Immature natural killer cell (primary cell): ENCODE results near the gene ZCCHC14. TPM values are rescaled to one million over a fixed set of nuclear protein-coding genes. Genes with fewer than 3 reads are reported as not detected.
"Not testable (repeated sequence)": the region's sequence is repeated elsewhere in the genome, so short reads cannot be mapped to it uniquely, and the experiment has no call there.

ENCODE experiments used
- DNase-seq, 3 donors: peaks; one replicate each; pipeline ENCODE4 v3.0.0; 2022; ENCODE audit warnings: mixed read lengths in 1 of 3
- H3K27ac Mint-ChIP-seq, 6 donors: one replicate each; pipeline ENCODE4 v1.8.0; 2020; ENCODE audit warnings: mixed read lengths in 6 of 6, mild to moderate bottlenecking in 5 of 6, inconsistent platforms in 4 of 6, moderate library complexity in 3 of 6
- H3K27me3 Mint-ChIP-seq, 3 donors: one replicate each; pipeline ENCODE4 v1.8.0; 2020 to 2021; ENCODE audit warnings: low read depth in 3 of 3, mild to moderate bottlenecking in 3 of 3, mixed read lengths in 3 of 3, moderate library complexity in 3 of 3, inconsistent platforms in 1 of 3
- H3K36me3 Mint-ChIP-seq, 3 donors: one replicate each; pipeline ENCODE4 v1.8.0; 2020; ENCODE audit warnings: mixed read lengths in 3 of 3, inconsistent platforms in 2 of 3, mild to moderate bottlenecking in 2 of 3
- H3K4me1 Mint-ChIP-seq, 2 donors: one replicate each; pipeline ENCODE4 v1.8.0; 2020; ENCODE audit warnings: inconsistent platforms in 2 of 2, mild to moderate bottlenecking in 2 of 2, mixed read lengths in 2 of 2, moderate library complexity in 1 of 2
- H3K4me3 Mint-ChIP-seq, 5 donors: one replicate each; pipeline ENCODE4 v1.8.0; 2020; ENCODE audit warnings: mild to moderate bottlenecking in 5 of 5, mixed read lengths in 5 of 5, inconsistent platforms in 3 of 5, moderate library complexity in 3 of 5
- H3K9me3 Mint-ChIP-seq, 6 donors: one replicate each; pipeline ENCODE4 v1.8.0; 2020; ENCODE audit warnings: mild to moderate bottlenecking in 6 of 6, mixed read lengths in 6 of 6, inconsistent platforms in 4 of 6, moderate library complexity in 3 of 6
- polyA plus RNA-seq, 3 donors: library from polyadenylated mRNA; unstranded; fragments of 300-500 nt; fragmentation: Illumina TruSeq; gene quantifications; one replicate each; pipeline ENCODE4 v1.2.3, GENCODE V29; 2021

Gene ZCCHC14
- polyA plus RNA-seq, 3 donors from 2014 or later, result 0.17 to 0.48 TPM; not detected in 1

DNA sequence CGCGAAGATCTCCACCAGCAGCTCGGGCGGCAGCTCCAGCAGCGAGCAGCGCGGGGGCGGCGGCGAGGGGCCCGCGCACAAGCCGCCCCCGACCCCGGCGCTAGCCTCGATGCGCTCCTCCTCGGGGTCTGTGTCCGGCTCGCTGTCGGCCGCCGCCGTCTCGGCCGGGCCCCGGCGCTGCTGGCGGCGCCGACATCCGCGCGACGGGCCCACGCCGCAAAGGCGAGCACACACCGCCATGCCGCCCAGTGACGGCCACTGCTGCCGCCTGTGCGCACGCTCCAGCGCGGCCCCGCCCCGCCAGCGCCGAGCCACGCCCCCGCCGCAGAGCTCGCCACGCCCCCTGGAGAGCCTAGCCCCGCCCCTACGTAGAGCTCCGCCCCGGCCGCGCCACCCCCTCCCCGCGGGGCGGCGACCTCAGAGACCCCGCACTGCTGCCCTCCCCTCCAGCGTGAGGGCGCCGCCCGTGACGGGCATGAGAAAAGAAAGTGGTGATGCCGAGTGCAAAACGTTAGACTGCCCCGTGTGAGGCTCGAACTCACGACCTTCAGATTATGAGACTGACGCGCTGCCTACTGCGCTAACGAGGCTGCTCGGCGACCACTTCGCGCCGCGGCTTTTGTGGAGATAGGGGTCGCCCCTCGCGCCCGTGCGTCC lies 109.2 kb downstream of the ZCCHC14 start, which contains the start of gene FBXO31:
Gene FBXO31 (minus strand): TSS at position 272 of the 657 bp plus-strand sequence. CDS start 32 bp downstream, at position 240.
- peak within 1 kb of the TSS; percentile 89 to 92 (median 92) for H3K4me3 Mint-ChIP-seq
- H3K27ac Mint-ChIP-seq, result peak within 1 kb of the TSS; percentile 89 to 98 (median 95)
- H3K36me3 Mint-ChIP-seq, result no peaks in the 10 kb centered on the region
- H3K9me3 Mint-ChIP-seq, result peaks cover 0 to 2% (median 0%) of the 10 kb centered on the region in 6 donors
- peaks cover 47 to 54% of the 10 kb centered on the region in 2 donors for H3K4me1 Mint-ChIP-seq
- peak; percentile 89 to 93 (median 93) for DNase-seq
- H3K27me3 Mint-ChIP-seq, result peaks cover 8 to 24% (median 21%) of the 10 kb centered on the region in 3 donors

DNA sequence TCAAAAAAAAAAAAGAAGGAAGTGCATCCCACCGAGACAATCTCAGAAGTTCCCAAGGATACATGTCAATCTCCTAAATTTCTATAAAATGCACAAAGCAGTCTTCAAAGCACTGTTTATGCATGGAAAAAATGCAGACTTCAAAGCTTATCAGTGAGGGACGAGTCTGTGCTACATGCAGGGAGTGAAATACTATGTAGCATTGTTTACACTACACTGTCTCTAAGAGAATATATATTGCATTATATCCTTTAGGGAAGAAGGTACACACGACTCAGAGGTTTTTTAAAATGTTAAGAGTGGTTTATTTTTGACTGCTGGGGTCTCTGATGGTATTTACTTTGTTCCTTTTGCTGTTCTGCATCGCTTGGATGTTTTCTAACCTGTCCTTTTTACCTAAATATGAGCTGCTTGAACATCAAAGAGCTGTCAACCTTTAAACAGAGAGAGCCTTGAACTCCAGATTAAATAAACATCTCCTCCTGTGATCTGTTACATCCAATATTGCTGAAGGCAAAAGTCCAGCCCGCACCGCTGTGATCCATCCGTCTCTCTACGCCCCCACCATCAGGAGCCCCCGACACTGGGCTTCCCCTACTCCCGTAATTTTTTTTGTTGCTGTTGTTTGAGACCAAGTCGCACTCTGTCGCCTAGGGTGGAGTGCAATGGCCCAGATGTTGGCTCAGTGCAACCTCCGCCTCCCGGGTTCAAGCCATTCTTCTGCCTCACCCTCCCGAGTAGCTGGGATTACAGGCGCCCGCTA lies 110.6 kb downstream of the ZCCHC14 start:
- H3K9me3 Mint-ChIP-seq, result peaks cover 0 to 2% (median 0%) of the 10 kb centered on the region in 6 donors

DNA sequence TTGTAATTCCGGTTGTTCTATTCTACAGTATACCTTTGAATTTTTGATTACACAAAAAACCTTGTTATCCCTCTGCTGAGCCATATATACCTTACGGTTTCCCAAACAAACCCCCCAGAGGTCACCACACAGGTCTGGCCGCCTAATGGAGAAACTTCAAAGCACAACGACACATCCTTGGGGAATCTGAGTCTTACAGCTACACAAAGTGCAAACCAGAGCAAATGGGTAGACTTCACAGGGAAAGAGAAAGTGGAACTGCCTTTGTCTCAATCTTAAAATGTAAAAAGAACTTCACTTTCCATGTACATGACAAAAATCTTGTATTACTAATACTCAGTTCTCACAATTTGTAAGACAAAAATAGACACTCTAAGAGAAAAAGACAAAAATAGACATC lies 111.9 kb downstream of the ZCCHC14 start:
- H3K9me3 Mint-ChIP-seq, result peaks cover 0 to 2% (median 0%) of the 10 kb centered on the region in 6 donors

More for the DNA sequence above, 110.6 kb downstream of the ZCCHC14 start:
- Mint-ChIP-seq H3K36me3 (no peaks in the 10 kb centered on the region), H3K4me1 (peaks cover 33 to 41% of the 10 kb centered on the region in 2 donors), H3K4me3 (peak overlapping the region; percentile 78 to 88 (median 82)), H3K27me3 (peaks cover 6 to 21% (median 15%) of the 10 kb centered on the region in 3 donors), H3K27ac (peak overlapping the region; percentile 84 to 95 (median 88))
- DNase-seq, result no peak

DNA sequence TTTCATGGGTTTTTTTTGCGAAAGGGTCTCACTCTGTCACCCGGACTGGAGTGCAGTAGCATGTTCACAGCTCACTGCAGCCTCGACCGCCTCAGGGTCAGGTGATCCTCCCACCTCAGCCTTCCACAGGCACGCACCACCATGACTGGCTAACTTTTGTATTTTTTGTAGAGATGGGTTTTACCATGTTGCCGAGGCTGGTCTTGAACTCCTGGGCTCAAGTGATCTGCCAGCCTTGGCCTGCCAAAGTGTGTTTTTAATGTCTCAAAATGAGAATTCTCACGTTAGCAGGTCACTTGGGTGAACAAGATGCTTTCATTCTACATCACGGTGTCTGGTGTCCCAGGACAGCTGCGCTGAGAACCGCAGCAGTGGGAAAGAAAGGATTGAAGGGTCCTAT lies 112.4 kb downstream of the ZCCHC14 start:
- Mint-ChIP-seq H3K36me3 (no peaks in the 10 kb centered on the region), H3K9me3 (peaks cover 0 to 2% (median 0%) of the 10 kb centered on the region in 6 donors), H3K4me1 (peaks cover 24 to 35% of the 10 kb centered on the region in 2 donors), H3K4me3 (no peak overlapping the region), H3K27ac (peak overlapping the region in 1 of 6 donors; percentile 81), H3K27me3 (peaks cover 6 to 23% (median 14%) of the 10 kb centered on the region in 3 donors)
- no peak for DNase-seq

More for the DNA sequence above, 111.9 kb downstream of the ZCCHC14 start:
- no peak for DNase-seq
- no peaks in the 10 kb centered on the region for H3K36me3 Mint-ChIP-seq
- H3K4me1 Mint-ChIP-seq, result peaks cover 24 to 40% of the 10 kb centered on the region in 2 donors
- H3K27ac Mint-ChIP-seq, result peak overlapping the region; percentile 17 to 81 (median 45)
- peaks cover 6 to 23% (median 15%) of the 10 kb centered on the region in 3 donors for H3K27me3 Mint-ChIP-seq
- peak overlapping the region; percentile 39 to 87 (median 56) for H3K4me3 Mint-ChIP-seq

DNA sequence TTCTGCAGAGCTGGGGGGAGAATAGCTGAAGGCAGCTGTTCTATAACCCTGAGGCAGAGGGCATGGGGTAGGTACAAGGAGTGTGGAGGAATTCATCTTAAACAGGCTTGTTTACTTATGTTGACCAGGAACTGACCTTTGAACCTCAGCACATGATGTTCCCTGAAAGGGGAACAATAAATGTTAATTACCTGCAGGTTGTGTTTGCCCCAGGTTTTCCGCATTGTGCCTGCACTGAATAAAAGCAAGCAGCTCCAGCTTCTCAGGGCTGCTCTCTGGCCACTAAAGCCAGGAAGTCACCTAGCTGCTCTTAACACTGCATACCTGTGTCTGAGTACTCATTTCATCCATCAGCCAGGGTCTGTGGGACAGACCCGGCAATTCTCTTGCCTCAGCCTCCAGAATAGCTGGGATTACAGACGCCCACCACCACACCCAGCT lies 113.5 kb downstream of the ZCCHC14 start:
- not testable (repeated sequence) for DNase-seq, H3K9me3 Mint-ChIP-seq, H3K36me3 Mint-ChIP-seq, H3K4me3 Mint-ChIP-seq
- Mint-ChIP-seq H3K27me3 (peaks cover 6 to 18% (median 8%) of the 10 kb centered on the region in 3 donors), H3K4me1 (peaks cover 24 to 33% of the 10 kb centered on the region in 2 donors), H3K27ac (peak overlapping the region in 1 of 6 donors; percentile 7)

DNA sequence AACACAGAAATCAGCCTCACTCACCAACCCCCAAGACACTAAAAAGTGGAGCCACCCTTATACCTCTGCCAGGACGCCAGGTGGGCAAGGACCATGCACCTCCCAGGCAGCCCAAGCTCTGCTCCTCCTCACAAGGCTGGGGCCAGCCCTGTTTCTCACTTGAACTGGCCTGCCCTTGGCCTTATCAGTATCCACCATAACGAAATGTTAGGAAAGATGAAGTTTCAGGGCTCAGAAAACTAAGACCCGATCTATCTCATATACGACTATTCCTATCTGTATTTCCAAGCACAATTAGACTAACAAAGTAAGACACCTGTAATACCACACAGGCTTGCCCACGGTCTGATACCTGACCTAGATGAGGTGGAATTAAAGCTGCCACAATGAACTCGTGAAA lies 116.2 kb downstream of the ZCCHC14 start:
- no peak for DNase-seq
- H3K4me1 Mint-ChIP-seq, result peaks cover 17 to 31% of the 10 kb centered on the region in 2 donors
- H3K36me3 Mint-ChIP-seq, result no peaks in the 10 kb centered on the region
- H3K4me3 Mint-ChIP-seq, result no peak overlapping the region
- peaks cover 0 to 4% (median 0%) of the 10 kb centered on the region in 3 donors for H3K27me3 Mint-ChIP-seq
- H3K27ac Mint-ChIP-seq, result no peak overlapping the region
- H3K9me3 Mint-ChIP-seq, result no peaks in the 10 kb centered on the region

DNA sequence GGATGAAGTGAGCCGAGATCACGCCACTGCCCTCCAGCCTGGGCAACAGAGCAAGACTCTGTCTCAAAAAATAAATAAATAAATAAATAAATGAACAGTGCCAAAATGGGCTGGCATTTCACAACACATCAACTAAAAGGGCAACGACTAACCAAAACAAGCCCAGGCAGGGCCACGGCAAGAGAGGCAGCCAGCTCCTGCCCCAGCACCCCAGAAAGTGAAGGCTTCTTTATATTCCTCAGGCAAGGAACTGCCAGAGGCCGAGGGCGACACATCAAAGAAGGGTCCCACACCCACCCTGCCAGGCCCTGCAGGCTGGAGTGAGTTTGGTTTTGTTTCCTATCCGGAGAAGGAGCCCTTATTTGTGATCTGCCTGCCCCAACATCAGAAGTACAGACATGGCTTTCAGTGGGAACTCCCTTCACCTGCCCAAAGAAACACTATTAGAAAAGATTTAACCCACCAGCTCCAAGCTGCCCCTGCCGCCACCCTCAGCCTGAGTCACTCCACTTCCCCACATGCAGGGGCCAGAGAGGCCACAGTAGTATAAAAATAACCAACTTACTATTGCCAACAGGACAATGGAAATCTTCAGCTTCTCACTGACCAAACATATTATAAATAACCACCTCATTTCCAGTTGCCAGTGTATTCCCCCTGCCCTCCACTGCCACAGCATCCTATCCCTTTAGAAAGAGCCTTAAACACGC lies 117.2 kb downstream of the ZCCHC14 start:
- Mint-ChIP-seq H3K9me3 (no peaks in the 10 kb centered on the region), H3K27me3 (peaks cover 0 to 4% (median 0%) of the 10 kb centered on the region in 3 donors), H3K36me3 (no peaks in the 10 kb centered on the region), H3K4me1 (peaks cover 14 to 29% of the 10 kb centered on the region in 2 donors), H3K27ac (peak overlapping the region in 1 of 6 donors; percentile 64), H3K4me3 (no peak overlapping the region)
- DNase-seq, result no peak

DNA sequence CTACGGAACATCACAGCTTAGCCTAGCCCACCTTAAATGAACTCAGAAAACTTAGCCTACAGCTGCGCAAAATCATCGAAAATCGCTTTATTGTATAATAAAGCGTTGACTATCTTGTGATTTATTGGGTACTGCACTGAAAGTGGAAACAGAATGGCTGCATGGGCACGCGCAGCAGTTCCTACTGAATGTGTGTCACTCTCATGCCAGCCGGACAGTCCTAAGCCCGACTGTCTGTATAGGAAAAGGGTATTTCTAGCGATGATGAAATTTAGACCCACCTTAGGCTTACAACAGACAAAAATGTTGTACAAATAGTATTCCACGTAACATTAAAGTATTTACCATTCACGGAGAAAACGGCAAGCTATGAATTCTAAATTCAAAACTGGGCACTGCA lies 118.5 kb downstream of the ZCCHC14 start:
- no peak for DNase-seq
- Mint-ChIP-seq H3K27ac (no peak overlapping the region), H3K27me3 (peaks cover 0 to 4% (median 0%) of the 10 kb centered on the region in 3 donors), H3K4me3 (no peak overlapping the region), H3K36me3 (no peaks in the 10 kb centered on the region), H3K4me1 (peaks cover 16 to 29% of the 10 kb centered on the region in 2 donors), H3K9me3 (no peaks in the 10 kb centered on the region)

DNA sequence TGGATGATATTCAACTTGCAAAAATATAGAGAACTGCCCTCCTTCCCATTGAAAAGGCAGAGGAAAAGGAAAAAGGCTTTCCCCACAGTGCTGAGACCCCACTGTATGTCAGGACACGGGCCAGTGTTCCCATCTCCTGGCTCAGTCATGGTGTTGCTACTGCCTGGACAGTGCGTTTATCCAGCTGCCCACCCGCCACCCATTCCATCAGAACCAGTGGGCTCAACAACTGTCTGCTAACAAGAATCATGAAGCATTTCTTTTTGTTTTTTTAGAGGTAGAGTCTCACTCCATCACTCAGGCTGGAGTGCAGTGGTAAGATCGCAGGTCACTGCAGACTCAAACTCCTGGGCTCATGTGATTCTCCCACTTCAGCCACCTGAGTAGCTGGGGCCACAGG lies 120.5 kb downstream of the ZCCHC14 start:
- H3K4me3 Mint-ChIP-seq, result peak overlapping the region in 1 of 5 donors; percentile 38
- peaks cover 0 to 6% (median 0%) of the 10 kb centered on the region in 3 donors for H3K27me3 Mint-ChIP-seq
- H3K36me3 Mint-ChIP-seq, result no peaks in the 10 kb centered on the region
- H3K9me3 Mint-ChIP-seq, result no peaks in the 10 kb centered on the region
- peak overlapping the region in 1 of 6 donors; percentile 82 for H3K27ac Mint-ChIP-seq
- DNase-seq, result no peak
- H3K4me1 Mint-ChIP-seq, result peaks cover 24 to 44% of the 10 kb centered on the region in 2 donors

DNA sequence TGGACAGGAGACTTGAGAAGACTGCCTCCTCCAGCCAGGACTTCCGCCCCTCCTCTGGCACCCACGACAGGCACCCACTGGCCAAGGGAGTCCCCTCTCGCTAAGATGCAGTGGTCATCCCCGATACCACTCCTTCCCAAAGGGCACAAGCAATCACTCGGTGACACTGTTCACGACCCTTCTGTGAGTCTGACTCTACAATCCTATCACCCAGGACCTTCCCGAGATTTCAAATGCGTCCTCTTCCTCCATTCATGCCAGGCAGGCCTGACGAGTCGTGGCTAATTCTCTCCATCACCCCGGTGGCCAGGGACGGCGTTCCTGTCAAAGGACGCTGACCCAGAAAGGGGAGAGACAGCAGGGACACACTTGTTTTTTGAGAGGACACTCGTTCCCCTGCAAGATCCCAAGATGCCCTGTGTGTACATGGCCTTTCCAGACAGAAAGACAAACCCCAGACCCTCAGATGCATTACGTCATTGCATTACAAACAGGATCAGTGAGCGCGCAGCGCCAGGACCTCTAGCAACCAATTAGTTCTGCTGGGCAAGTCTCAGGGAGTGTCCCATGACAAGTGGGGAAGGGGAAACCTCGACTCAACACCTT lies 121.5 kb downstream of the ZCCHC14 start:
- peaks cover 24 to 36% of the 10 kb centered on the region in 2 donors for H3K4me1 Mint-ChIP-seq

DNA sequence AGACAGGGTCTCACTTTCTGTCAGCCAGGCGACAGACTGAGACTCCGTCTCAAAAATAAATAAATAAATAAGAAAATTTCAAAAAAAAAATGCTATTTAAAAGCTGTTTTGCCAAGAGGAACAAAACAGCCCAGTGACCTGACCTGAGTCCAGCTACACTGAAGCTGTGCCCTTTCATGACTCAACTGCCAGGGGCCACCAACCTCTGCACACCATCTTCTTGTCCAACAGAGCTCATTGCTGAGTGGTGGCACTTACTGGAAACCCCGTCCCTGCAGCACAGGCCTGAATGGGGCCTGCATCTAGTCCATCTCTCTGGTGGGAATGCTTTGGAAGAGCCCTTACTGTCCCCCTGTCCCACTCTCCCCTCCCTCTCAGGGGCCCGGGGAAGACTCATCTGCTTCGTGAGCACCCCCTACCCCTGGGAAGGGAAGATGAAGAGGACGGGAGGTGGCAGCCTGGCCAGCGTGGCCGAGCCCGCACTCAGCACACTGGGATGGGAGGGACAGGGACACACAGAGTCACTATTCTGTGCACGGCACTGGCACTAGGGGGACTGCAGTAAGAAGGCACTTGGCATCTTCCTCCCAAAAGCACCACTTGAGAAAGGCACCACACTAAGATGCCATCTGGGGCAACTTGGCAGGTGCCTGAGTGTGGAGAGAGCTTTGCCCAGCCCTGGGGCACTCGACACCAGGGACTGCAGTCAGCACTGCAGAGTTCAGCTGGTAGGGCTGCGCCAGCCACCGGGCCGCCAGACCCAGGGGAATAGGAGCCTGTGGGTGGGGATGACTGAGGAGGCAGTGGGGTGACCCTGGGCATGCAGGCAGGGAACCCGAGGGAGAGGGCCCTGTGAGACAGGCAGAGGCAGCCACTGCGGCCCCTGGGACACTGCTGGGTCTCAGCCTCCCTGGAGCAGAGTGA lies 122.8 kb downstream of the ZCCHC14 start:
- DNase-seq, result no peak
- peaks cover 27 to 40% of the 10 kb centered on the region in 2 donors for H3K4me1 Mint-ChIP-seq
- no peak overlapping the region for H3K27ac Mint-ChIP-seq
- no peaks in the 10 kb centered on the region for H3K9me3 Mint-ChIP-seq
- H3K36me3 Mint-ChIP-seq, result no peaks in the 10 kb centered on the region
- peaks cover 0 to 4% (median 0%) of the 10 kb centered on the region in 3 donors for H3K27me3 Mint-ChIP-seq
- no peak overlapping the region for H3K4me3 Mint-ChIP-seq

More for the DNA sequence above, 121.5 kb downstream of the ZCCHC14 start:
- peak overlapping the region in 4 of 5 donors; percentile 9 to 54 (median 36) for H3K4me3 Mint-ChIP-seq
- no peaks in the 10 kb centered on the region for H3K9me3 Mint-ChIP-seq
- H3K36me3 Mint-ChIP-seq, result no peaks in the 10 kb centered on the region
- H3K27me3 Mint-ChIP-seq, result peaks cover 0 to 4% (median 0%) of the 10 kb centered on the region in 3 donors
- DNase-seq, result peak; percentile 41 to 49 (median 42)
- H3K27ac Mint-ChIP-seq, result peak overlapping the region; percentile 6 to 82 (median 46)

DNA sequence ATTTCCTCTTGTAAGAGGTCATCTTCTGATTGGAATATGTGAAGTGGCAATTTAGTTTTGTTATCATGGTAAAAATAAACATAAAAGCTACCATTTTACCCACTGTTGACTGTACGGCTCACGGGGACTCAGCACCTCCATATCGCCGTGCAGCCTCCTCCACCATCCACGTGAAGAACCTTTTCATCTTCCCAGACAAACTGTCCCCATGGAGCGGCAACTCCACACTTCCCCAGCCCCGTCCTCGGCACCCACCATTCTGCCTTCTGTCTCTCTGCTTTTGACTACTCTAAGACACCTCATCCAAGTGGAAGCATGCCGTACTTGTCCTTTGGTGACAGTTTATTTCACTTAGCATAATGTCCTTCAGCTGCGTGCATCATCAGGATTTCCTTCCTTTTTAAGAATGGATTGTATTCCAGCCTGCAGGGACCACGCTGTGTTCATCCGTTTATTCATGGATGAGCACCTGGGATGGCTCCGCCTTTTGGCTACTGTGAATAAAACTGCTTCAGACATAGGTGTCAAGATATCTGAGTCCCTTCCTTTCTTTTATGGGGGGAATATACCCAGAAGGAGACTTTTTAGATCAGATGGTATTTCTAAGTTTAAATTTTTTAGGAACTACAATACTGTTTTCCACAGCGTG lies 123.6 kb downstream of the ZCCHC14 start:
- no peak for DNase-seq
- Mint-ChIP-seq H3K27me3 (peaks cover 0 to 3% (median 2%) of the 10 kb centered on the region in 3 donors), H3K9me3 (no peaks in the 10 kb centered on the region), H3K36me3 (no peaks in the 10 kb centered on the region), H3K4me3 (no peak overlapping the region), H3K4me1 (peaks cover 30 to 48% of the 10 kb centered on the region in 2 donors), H3K27ac (no peak overlapping the region)
